Stimulated activated CD8-positive, alpha-beta memory T cell treated with anti-CD3 and anti-CD28 coated beads, Interleukin-15, amount 100 ng/mL, for 1 hour (primary cell): Measurements from ENCODE around the gene SMIM13.
A peak's percentile ranks its signal among the peaks of the same experiment; 100 is the strongest.

Experiments used
- DNase-seq: peaks from one replicate; pipeline ENCODE4 v3.0.0-alpha.2; 2020; ENCODE audit warnings: low read depth

The SMIM13 gene

GRCh38 chr6:11121851-11122250 lies 28.2 kb downstream of the SMIM13 start:
- no peak for DNase-seq

- DNase-seq, result no peak
Observed at GRCh38 chr6:11122380-11122779, 28.7 kb downstream of the SMIM13 start.

- DNase-seq, result no peak
Observed at GRCh38 chr6:11123978-11124377, 30.3 kb downstream of the SMIM13 start.

- no peak for DNase-seq
Observed at GRCh38 chr6:11126876-11127275, 33.2 kb downstream of the SMIM13 start.

GRCh38 chr6:11128608-11129007 lies 35.0 kb downstream of the SMIM13 start:
- no peak for DNase-seq

- no peak for DNase-seq
Observed at GRCh38 chr6:11129908-11130565, 36.4 kb downstream of the SMIM13 start.

GRCh38 chr6:11130605-11131004 lies 37.0 kb downstream of the SMIM13 start:
- DNase-seq, result no peak

GRCh38 chr6:11132194-11132888 lies 38.7 kb downstream of the SMIM13 start:
- DNase-seq, result no peak

GRCh38 chr6:11133281-11133680 lies 39.6 kb downstream of the SMIM13 start:
- DNase-seq, result no peak

- DNase-seq, result no peak
Observed at GRCh38 chr6:11136809-11137208, 43.2 kb downstream of the SMIM13 start.

- DNase-seq, result no peak
Observed at GRCh38 chr6:11139051-11139960, 45.7 kb downstream of the SMIM13 start.

GRCh38 chr6:11140056-11140455 lies 46.4 kb downstream of the SMIM13 start:
- no peak for DNase-seq

GRCh38 chr6:11141295-11141694 lies 47.7 kb downstream of the SMIM13 start:
- no peak for DNase-seq

GRCh38 chr6:11142296-11143027 lies 48.8 kb downstream of the SMIM13 start:
- no peak for DNase-seq

- no peak for DNase-seq
Observed at GRCh38 chr6:11143394-11144371, 50.0 kb downstream of the SMIM13 start.

- DNase-seq, result peak; percentile 51
Observed at GRCh38 chr6:11144393-11144851, 50.8 kb downstream of the SMIM13 start.

GRCh38 chr6:11146117-11146826 lies 52.6 kb downstream of the SMIM13 start:
- DNase-seq, result no peak

- DNase-seq, result no peak
Observed at GRCh38 chr6:11149551-11149950, 55.9 kb downstream of the SMIM13 start.

- DNase-seq, result no peak
Observed at GRCh38 chr6:11151488-11151887, 57.9 kb downstream of the SMIM13 start.

GRCh38 chr6:11152581-11152980 lies 58.9 kb downstream of the SMIM13 start:
- no peak for DNase-seq
